ENCODE results near the gene GBA3.

- TF ChIP-seq CTCF (IDR thresholded peaks at IDR 0.05; ENCODE audit: control extremely low read depth in 1 of 3, insufficient read depth in 1 of 3, low read depth in 1 of 3, low read length in 3 of 3) (no peak), CREB1 (IDR thresholded peaks at IDR 0.05) (no peak), USF2 (IDR thresholded peaks at IDR 0.05; ENCODE audit: low read length) (no peak), EP300 (IDR thresholded peaks at IDR 0.05; ENCODE audit: borderline replicate concordance in 1 of 2, low read depth in 2 of 2, low read length in 2 of 2) (no peak), KDM1A (IDR thresholded peaks at IDR 0.05; ENCODE audit: borderline replicate concordance, low read length) (no peak), BRCA1 (IDR thresholded peaks at IDR 0.05; ENCODE audit: low read depth, low read length) (no peak), JUN (IDR thresholded peaks at IDR 0.05; ENCODE audit: low read depth, low read length) (no peak), POLR2AphosphoS5 (IDR thresholded peaks at IDR 0.05; ENCODE audit: low read depth, low read length) (no peak), ATF3 (IDR thresholded peaks at IDR 0.05; ENCODE audit: insufficient read depth, low read depth, low read length) (no peak), CHD1 (IDR thresholded peaks at IDR 0.05; ENCODE audit: low read depth, low read length) (no peak), RNF2 (IDR thresholded peaks at IDR 0.05; ENCODE audit: borderline replicate concordance, low read depth, low read length, missing control alignments, poor library complexity, severe bottlenecking) (no peak)
Measured at GRCh38 chr4:22680065-22680642, 12.6 kb upstream of the GBA3 start.
